Memory B cell (primary cell): ENCODE results near the gene EVA1A.

Source experiments
- ATAC-seq: fragments of 150-1000 bp; cut with Tn5 transposase; 2 replicates; pipeline ENCODE4 v1.10.0; 2021; ENCODE audit warnings: low read depth, mild to moderate bottlenecking, moderate library complexity
- DNase-seq, 2 donors: peaks; one replicate each; pipeline ENCODE4 v3.0.0; 2022; ENCODE audit warnings: low spot score in 2 of 2
- H3K27ac Mint-ChIP-seq: one replicate; pipeline ENCODE4 v1.8.0; 2022; ENCODE audit warnings: mild to moderate bottlenecking, moderate library complexity, mixed read lengths
- H3K27me3 Mint-ChIP-seq: one replicate; pipeline ENCODE4 v1.8.0; 2022; ENCODE audit warnings: mixed read lengths
- H3K36me3 Mint-ChIP-seq: one replicate; pipeline ENCODE4 v1.8.0; 2022; ENCODE audit warnings: mild to moderate bottlenecking, mixed read lengths
- H3K4me1 Mint-ChIP-seq: one replicate; pipeline ENCODE4 v1.8.0; 2022; ENCODE audit warnings: mixed read lengths
- H3K4me3 Mint-ChIP-seq: one replicate; pipeline ENCODE4 v1.8.0; 2022; ENCODE audit warnings: mild to moderate bottlenecking, moderate library complexity, mixed read lengths
- H3K9me3 Mint-ChIP-seq: one replicate; pipeline ENCODE4 v1.8.0; 2022; ENCODE audit warnings: mixed read lengths

Gene EVA1A

GRCh38 chr2:75598589-75599155 lies 37.9 kb upstream of the EVA1A start:
- ATAC-seq: no peak
- no peak overlapping the region for H3K27ac Mint-ChIP-seq
- no peaks in the 10 kb centered on the region for H3K9me3 Mint-ChIP-seq
- no peaks in the 10 kb centered on the region for H3K4me1 Mint-ChIP-seq
- no peak for DNase-seq
- no peaks in the 10 kb centered on the region for H3K36me3 Mint-ChIP-seq
- H3K4me3 Mint-ChIP-seq: no peak overlapping the region
- H3K27me3 Mint-ChIP-seq: peaks cover 11% of the 10 kb centered on the region

DNA sequence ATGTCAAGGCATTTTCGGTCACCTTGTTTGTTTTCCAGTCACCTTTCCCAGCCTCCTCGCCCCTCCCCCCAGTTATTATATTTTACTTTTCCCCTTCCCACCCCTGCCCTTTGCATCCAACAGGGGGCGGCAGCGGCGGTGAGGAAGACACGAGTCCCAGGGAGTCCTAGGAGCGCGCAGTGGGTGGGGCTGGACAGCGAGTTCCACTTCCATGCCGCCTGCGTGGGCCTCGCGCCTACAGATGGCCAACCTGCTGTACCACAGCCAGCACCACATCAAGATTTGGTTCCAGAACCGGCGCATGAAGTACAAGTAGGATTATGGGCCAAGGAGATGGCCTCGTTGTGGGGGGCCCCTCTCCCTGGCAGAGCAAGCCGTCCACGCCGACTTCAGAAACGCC lies 37.2 kb upstream of the EVA1A start:
- DNase-seq (no peak), ATAC-seq (no peak)
- H3K36me3 Mint-ChIP-seq: no peaks in the 10 kb centered on the region
- H3K27ac Mint-ChIP-seq: no peak overlapping the region
- H3K4me1 Mint-ChIP-seq: no peaks in the 10 kb centered on the region
- H3K4me3 Mint-ChIP-seq: no peak overlapping the region
- H3K27me3 Mint-ChIP-seq: peaks cover 11% of the 10 kb centered on the region
- no peaks in the 10 kb centered on the region for H3K9me3 Mint-ChIP-seq

- DNase-seq: no peak
- no peaks in the 10 kb centered on the region for H3K36me3 Mint-ChIP-seq
Observed at GRCh38 chr2:75596784-75597183, 36.0 kb upstream of the EVA1A start.

GRCh38 chr2:75595541-75596395 lies 35.0 kb upstream of the EVA1A start:
- Mint-ChIP-seq H3K4me3 (no peak overlapping the region), H3K4me1 (no peaks in the 10 kb centered on the region), H3K27me3 (peaks cover 5% of the 10 kb centered on the region), H3K9me3 (peaks cover 3% of the 10 kb centered on the region), H3K36me3 (no peaks in the 10 kb centered on the region), H3K27ac (no peak overlapping the region)
- DNase-seq (no peak), ATAC-seq (no peak)

More at GRCh38 chr2:75596784-75597183, 36.0 kb upstream of the EVA1A start:
- Mint-ChIP-seq H3K4me3 (no peak overlapping the region), H3K9me3 (no peaks in the 10 kb centered on the region), H3K27me3 (peaks cover 8% of the 10 kb centered on the region), H3K4me1 (no peaks in the 10 kb centered on the region), H3K27ac (no peak overlapping the region)
- no peak for ATAC-seq

- peaks cover 5% of the 10 kb centered on the region for H3K9me3 Mint-ChIP-seq
- peaks cover 7% of the 10 kb centered on the region for H3K27me3 Mint-ChIP-seq
- DNase-seq (no peak), ATAC-seq (no peak)
- H3K4me1 Mint-ChIP-seq: no peaks in the 10 kb centered on the region
- H3K36me3 Mint-ChIP-seq: no peaks in the 10 kb centered on the region
- no peak overlapping the region for H3K4me3 Mint-ChIP-seq
- H3K27ac Mint-ChIP-seq: no peak overlapping the region
Observed at GRCh38 chr2:75594596-75594995, 33.9 kb upstream of the EVA1A start.

GRCh38 chr2:75592888-75593287 lies 32.1 kb upstream of the EVA1A start:
- Mint-ChIP-seq H3K9me3 (peaks cover 5% of the 10 kb centered on the region), H3K27ac (no peak overlapping the region), H3K27me3 (peaks cover 9% of the 10 kb centered on the region), H3K4me3 (no peak overlapping the region), H3K36me3 (no peaks in the 10 kb centered on the region), H3K4me1 (no peaks in the 10 kb centered on the region)
- ATAC-seq (no peak), DNase-seq (no peak)

DNA sequence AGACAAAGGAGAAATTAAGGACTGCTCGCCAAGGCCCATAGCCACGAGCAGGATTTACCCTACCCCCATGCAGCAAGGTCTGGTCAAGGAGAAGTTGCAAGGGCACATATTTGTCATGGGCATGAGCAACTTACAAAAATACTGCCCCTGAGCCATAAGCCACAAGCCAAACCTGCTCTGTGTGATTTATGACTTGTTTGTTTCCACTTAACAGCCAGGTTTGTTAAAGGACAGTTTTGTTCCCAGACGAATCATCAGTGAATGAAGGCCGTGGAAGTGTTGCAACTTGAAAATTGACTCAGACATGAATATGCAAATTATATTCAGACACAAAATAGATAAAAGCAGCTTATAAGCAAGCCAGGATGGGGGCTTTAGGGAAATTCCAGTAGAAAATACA lies 31.3 kb upstream of the EVA1A start:
- no peaks in the 10 kb centered on the region for H3K36me3 Mint-ChIP-seq
- no peak for DNase-seq
- peaks cover 5% of the 10 kb centered on the region for H3K9me3 Mint-ChIP-seq
- no peaks in the 10 kb centered on the region for H3K4me1 Mint-ChIP-seq
- no peak overlapping the region for H3K27ac Mint-ChIP-seq
- no peak overlapping the region for H3K4me3 Mint-ChIP-seq
- peaks cover 9% of the 10 kb centered on the region for H3K27me3 Mint-ChIP-seq
- ATAC-seq: no peak

GRCh38 chr2:75589391-75590105 lies 28.8 kb upstream of the EVA1A start:
- Mint-ChIP-seq H3K9me3 (peaks cover 5% of the 10 kb centered on the region), H3K4me3 (no peak overlapping the region), H3K27ac (no peak overlapping the region), H3K27me3 (peaks cover 7% of the 10 kb centered on the region), H3K4me1 (no peaks in the 10 kb centered on the region), H3K36me3 (no peaks in the 10 kb centered on the region)
- no peak for ATAC-seq
- no peak for DNase-seq

- ATAC-seq: no peak
- DNase-seq: no peak
- H3K9me3 Mint-ChIP-seq: peaks cover 5% of the 10 kb centered on the region
- no peaks in the 10 kb centered on the region for H3K4me1 Mint-ChIP-seq
- no peaks in the 10 kb centered on the region for H3K36me3 Mint-ChIP-seq
- H3K27me3 Mint-ChIP-seq: peaks cover 7% of the 10 kb centered on the region
- H3K27ac Mint-ChIP-seq: no peak overlapping the region
- no peak overlapping the region for H3K4me3 Mint-ChIP-seq
Observed at GRCh38 chr2:75587954-75588587, 27.3 kb upstream of the EVA1A start.

DNA sequence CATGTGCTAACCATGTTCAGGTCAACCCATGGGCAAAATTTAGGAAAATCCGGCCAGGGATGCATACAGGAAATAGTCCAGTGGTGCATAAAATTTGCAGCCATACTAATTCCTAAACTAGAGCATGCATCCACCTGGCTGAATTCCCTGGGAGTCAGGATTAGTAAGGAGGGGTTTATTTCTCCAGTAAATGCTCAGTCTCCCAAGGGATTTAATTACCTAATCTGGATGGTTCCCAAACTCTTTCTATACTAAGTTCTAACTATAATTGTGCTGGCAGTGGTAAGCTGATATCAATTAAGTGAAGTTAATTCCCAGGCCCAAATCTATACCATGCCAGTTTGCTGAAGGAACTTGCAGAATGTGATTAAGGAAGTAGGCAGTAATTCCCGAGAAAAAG lies 26.2 kb upstream of the EVA1A start:
- ATAC-seq: no peak
- H3K9me3 Mint-ChIP-seq: peaks cover 5% of the 10 kb centered on the region
- no peak overlapping the region for H3K4me3 Mint-ChIP-seq
- no peaks in the 10 kb centered on the region for H3K4me1 Mint-ChIP-seq
- H3K36me3 Mint-ChIP-seq: no peaks in the 10 kb centered on the region
- peaks cover 7% of the 10 kb centered on the region for H3K27me3 Mint-ChIP-seq
- DNase-seq: no peak
- no peak overlapping the region for H3K27ac Mint-ChIP-seq

DNA sequence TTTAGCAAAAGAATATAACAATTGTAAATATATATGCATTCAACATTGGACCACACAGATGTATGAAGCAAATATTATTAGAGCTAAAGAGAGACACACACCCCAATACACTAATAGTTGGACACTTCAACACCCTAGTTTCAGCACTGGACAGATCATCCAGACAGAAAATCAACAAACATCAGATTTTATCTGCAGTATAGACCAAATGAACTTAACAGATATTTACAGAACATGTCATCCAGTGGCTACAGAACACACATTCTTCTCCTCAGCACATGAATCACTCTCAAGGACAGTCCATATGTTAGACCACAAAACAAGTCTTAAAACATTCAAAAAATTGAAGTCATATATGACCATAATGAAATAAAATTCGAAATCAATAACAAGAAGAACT lies 22.1 kb upstream of the EVA1A start:
- H3K4me1 Mint-ChIP-seq: no peaks in the 10 kb centered on the region
- H3K4me3 Mint-ChIP-seq: no peak overlapping the region
- DNase-seq (no peak), ATAC-seq (no peak)
- peaks cover 9% of the 10 kb centered on the region for H3K27me3 Mint-ChIP-seq
- H3K9me3 Mint-ChIP-seq: no peaks in the 10 kb centered on the region
- H3K27ac Mint-ChIP-seq: no peak overlapping the region
- H3K36me3 Mint-ChIP-seq: no peaks in the 10 kb centered on the region

DNA sequence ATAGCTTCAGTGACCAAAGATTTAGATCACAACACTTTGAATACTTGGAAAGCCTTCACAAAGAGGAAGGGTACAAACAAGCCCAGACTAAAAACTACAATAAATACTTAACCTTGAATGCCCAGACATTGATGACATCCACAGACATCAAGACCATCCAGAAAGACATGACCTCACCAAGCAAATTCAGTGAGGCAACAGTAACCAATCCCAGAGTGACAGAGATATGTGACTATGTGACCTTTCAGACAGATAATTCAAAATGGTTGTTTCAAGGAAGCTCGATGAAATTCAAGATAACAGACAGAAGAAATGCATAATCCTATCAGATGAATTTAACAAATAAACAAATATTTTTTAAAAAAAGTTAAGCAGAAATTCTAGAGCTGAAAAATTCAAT lies 19.9 kb upstream of the EVA1A start:
- no peak overlapping the region for H3K4me3 Mint-ChIP-seq
- no peak for ATAC-seq
- H3K4me1 Mint-ChIP-seq: no peaks in the 10 kb centered on the region
- no peaks in the 10 kb centered on the region for H3K36me3 Mint-ChIP-seq
- H3K27me3 Mint-ChIP-seq: peaks cover 11% of the 10 kb centered on the region
- DNase-seq: no peak
- no peak overlapping the region for H3K27ac Mint-ChIP-seq
- H3K9me3 Mint-ChIP-seq: peaks cover 1% of the 10 kb centered on the region

DNA sequence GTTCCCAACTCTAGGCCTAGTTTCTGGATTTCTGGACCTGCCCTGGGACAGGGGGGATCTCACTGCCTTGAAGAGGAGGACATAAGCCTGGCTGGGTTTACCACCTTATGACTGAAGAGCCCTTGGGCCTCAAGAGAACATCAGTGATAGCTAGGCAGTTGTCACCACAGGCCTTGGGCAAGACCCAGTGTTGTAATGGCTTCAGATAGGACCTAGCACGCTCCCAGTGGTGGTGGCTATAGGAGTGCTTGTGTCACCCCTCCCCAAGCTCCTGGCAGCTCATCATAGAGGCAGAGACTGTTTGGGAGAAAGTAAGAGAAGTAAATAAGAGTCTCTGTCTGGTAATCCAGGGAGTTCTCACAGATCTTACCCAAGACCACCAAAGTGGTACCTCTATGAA lies 19.4 kb upstream of the EVA1A start:
- Mint-ChIP-seq H3K9me3 (peaks cover 5% of the 10 kb centered on the region), H3K27ac (no peak overlapping the region), H3K4me3 (no peak overlapping the region), H3K36me3 (peaks cover 2% of the 10 kb centered on the region), H3K4me1 (no peaks in the 10 kb centered on the region), H3K27me3 (peaks cover 11% of the 10 kb centered on the region)
- DNase-seq: no peak
- ATAC-seq: no peak

DNA sequence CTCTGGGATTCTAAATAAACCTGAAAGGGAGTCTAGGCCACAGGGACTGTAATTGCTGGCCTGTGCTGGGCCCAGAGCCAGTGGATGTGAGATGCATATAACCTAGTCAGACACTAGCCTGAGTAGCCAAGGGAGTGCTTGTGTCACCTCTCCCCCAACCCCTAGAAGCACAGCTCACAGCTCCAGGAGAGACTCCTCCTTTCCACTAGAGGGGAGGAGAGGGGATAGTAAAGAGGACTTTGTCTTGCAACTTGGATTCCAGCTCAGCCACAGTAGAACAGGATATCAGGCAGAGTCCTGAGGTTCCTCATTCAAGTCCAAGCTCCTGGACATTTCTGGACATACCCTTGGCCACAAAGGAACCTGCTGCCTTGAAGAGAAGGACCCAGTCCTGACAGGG lies 18.4 kb upstream of the EVA1A start:
- DNase-seq (no peak), ATAC-seq (no peak)
- Mint-ChIP-seq H3K36me3 (peaks cover 3% of the 10 kb centered on the region), H3K4me3 (no peak overlapping the region), H3K9me3 (peaks cover 8% of the 10 kb centered on the region), H3K27me3 (peaks cover 11% of the 10 kb centered on the region), H3K4me1 (no peaks in the 10 kb centered on the region), H3K27ac (no peak overlapping the region)
